Activated CD8-positive, alpha-beta T cell treated with anti-CD3 and anti-CD28 coated beads, Interleukin-2, amount 10 ng/mL, durations not matched to agents 7 days and 5 days (primary cell): ENCODE data around the gene CHI3L2. TPM values are rescaled to one million over a fixed set of nuclear protein-coding genes. Genes with fewer than 3 reads are reported as not detected.

Experiments
- ATAC-seq: fragments of 150-1000 bp; cut with Tn5 transposase; one replicate; pipeline ENCODE4 v1.10.0; 2021; ENCODE audit warnings: moderate library complexity
- CTCF ChIA-PET: fragments of 350-600 bp; sonication (Branson Sonifier 250); formaldehyde crosslinking; loops from one replicate; lab custom pipeline; 2021; ENCODE audit warnings: antibody characterized with exemption; lab: Charles Lee
- POLR2A ChIA-PET: fragments of 350-600 bp; sonication (Branson Sonifier 250); formaldehyde crosslinking; loops from one replicate; lab custom pipeline; 2021; ENCODE audit warnings: antibody characterized with exemption; lab: Charles Lee
- DNase-seq: peaks from one replicate; pipeline ENCODE4 v3.0.0-alpha.2; 2020
- H3K27ac Mint-ChIP-seq: one replicate; pipeline ENCODE4 v1.8.0; 2021; ENCODE audit warnings: mild to moderate bottlenecking, mixed read lengths
- H3K27me3 Mint-ChIP-seq: one replicate; pipeline ENCODE4 v1.8.0; 2021; ENCODE audit warnings: low read depth, mixed read lengths
- H3K36me3 Mint-ChIP-seq: one replicate; pipeline ENCODE4 v1.8.0; 2021; ENCODE audit warnings: low read depth, mixed read lengths
- H3K4me1 Mint-ChIP-seq: one replicate; pipeline ENCODE4 v1.8.0; 2021; ENCODE audit warnings: low read depth, mixed read lengths
- H3K4me3 Mint-ChIP-seq: one replicate; pipeline ENCODE4 v1.8.0; 2021; ENCODE audit warnings: mild to moderate bottlenecking, mixed read lengths
- H3K9me3 Mint-ChIP-seq: one replicate; pipeline ENCODE4 v1.8.0; 2022; ENCODE audit warnings: mixed read lengths; ENCODE audit not compliant: insufficient read depth
- total RNA-seq, 2 experiments: library from RNA; stranded (reverse); gene quantifications; one replicate each; pipeline ENCODE4 v1.2.3, GENCODE V29; 2021

Gene CHI3L2
- total RNA-seq, 2 experiments from 2014 or later = 23.8 to 27.0 TPM

DNA sequence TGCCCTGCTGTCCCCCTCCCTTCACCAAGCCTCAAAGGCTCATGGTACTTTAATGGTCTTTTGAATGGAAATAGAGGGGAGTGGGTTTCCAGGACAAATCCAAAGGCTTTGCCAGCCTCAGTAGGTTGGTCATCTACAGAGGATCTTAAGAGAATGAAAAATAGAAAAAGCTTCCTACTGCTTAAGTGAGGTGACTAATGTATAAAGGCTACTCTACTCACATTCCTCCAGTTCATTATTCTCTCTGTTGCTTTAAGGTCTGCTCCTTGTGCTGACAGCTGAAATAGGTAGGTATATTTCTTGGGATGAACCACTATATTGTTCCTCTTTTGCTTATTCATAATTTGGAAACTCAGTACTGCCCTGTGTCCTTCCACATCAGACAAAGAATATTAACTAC, 52.8 kb downstream of the CHI3L2 start:
- CTCF ChIA-PET = no interaction called here
- no peaks in the 10 kb centered on the region for H3K9me3 Mint-ChIP-seq
- no peak overlapping the region for H3K27ac Mint-ChIP-seq
- no peaks in the 10 kb centered on the region for H3K36me3 Mint-ChIP-seq
- H3K27me3 Mint-ChIP-seq = no peaks in the 10 kb centered on the region
- DNase-seq (no peak), ATAC-seq (no peak)
- H3K4me3 Mint-ChIP-seq = no peak overlapping the region
- peaks cover 10% of the 10 kb centered on the region for H3K4me1 Mint-ChIP-seq
- POLR2A ChIA-PET = interaction anchor here (0.6 kb wide), 1 partner anchor 67 kb away, joined by 3 read pairs; no protein-coding TSS in a partner anchor

DNA sequence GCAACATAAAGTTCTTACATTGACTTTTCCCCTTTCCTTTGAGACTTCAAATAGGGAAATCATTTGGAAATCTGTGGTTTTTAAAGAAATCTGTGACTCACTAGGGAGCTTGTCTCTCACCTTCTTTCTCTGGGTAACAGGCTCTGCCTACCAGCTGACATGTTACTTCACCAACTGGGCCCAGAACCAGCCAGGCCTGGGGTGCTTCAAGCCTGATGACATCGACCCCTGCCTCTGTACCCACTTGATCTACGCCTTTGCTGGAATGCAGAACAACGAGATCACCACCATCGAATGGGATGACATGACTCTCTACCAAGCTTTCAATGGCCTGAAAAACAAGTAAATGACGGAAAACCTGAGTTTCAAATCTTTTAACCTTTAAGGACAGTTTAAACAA, 53.9 kb downstream of the CHI3L2 start:
- Mint-ChIP-seq H3K36me3 (no peaks in the 10 kb centered on the region), H3K9me3 (no peaks in the 10 kb centered on the region), H3K4me1 (peaks cover 7% of the 10 kb centered on the region), H3K27ac (no peak overlapping the region), H3K27me3 (no peaks in the 10 kb centered on the region), H3K4me3 (no peak overlapping the region)
- no peak for DNase-seq
- ChIA-PET POLR2A (no interaction called here), CTCF (interaction anchor here (1.0 kb wide), 1 partner anchor 58 kb away, joined by 5 read pairs; no protein-coding TSS in a partner anchor)
- ATAC-seq = no peak

DNA sequence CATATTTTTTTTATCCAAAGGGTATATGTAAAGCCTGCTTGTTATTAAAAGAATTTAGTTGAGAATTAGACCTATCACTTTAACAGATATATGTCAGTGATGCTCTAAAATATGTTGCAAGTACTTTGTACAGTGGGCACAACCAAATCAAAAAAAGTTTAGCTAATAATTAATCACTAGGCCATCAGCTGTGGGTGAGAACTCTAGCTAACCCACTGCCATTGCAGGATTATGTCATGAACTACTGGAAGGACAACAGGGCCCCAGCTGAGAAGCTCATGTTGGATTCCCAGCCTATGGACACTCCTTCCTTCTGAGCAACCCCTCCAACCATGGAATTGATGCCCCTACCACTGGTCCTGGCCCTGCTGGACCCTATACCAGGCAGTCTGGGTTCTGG, 56.3 kb downstream of the CHI3L2 start:
- ATAC-seq (no peak), DNase-seq (no peak)
- Mint-ChIP-seq H3K4me1 (peaks cover 4% of the 10 kb centered on the region), H3K27me3 (no peaks in the 10 kb centered on the region), H3K4me3 (no peak overlapping the region), H3K27ac (no peak overlapping the region), H3K9me3 (no peaks in the 10 kb centered on the region), H3K36me3 (no peaks in the 10 kb centered on the region)
- ChIA-PET POLR2A (no interaction called here), CTCF (interaction anchor here (1.2 kb wide), 1 partner anchor 11 kb away, joined by 3 read pairs; no protein-coding TSS in a partner anchor)

DNA sequence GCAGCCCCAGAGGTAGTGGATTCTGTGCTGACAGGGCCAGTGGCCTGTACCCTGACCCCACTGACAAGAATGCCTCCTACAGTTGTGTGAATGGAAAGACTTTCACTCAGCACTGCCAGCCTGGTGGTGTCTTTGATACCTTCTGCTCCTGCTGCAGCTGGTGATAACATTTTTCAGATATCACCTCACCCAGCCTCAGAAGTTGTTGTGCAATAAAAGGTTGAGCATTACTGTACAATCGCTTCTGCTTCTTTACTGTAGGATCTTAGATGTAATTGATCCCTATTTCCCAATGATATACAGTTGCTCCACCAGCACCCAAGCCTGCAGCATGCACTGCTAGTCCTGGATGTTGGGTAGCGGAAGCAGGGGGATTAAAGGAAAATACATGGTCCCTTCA, 58.4 kb downstream of the CHI3L2 start:
- no peak overlapping the region for H3K4me3 Mint-ChIP-seq

DNA sequence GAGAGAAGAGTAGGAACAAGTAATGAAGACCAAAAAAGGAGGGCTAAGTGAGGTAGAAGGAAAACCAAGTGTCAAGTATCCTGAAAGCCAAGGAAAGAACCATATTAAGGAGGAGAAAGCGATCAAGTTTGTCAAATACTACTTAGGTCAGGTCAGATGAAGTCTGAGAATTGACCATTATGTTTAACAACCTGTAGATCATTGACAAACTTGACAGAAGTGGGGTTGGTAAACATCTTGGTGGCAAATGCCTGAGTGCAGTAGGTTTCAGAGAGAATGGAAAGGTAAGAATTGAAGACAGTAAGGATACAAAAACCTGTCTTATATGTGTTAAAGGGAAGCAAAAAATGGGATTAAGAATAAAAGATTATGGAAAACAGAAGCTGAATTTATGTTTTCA, 59.4 kb downstream of the CHI3L2 start:
- no peaks in the 10 kb centered on the region for H3K4me1 Mint-ChIP-seq
- ChIA-PET CTCF (no interaction called here), POLR2A (no interaction called here)
- H3K27ac Mint-ChIP-seq = no peak overlapping the region
- H3K27me3 Mint-ChIP-seq = no peaks in the 10 kb centered on the region
- H3K9me3 Mint-ChIP-seq = no peaks in the 10 kb centered on the region
- no peak for ATAC-seq
- no peaks in the 10 kb centered on the region for H3K36me3 Mint-ChIP-seq
- DNase-seq = no peak
- H3K4me3 Mint-ChIP-seq = no peak overlapping the region

More for the DNA sequence above, 58.4 kb downstream of the CHI3L2 start:
- ATAC-seq = no peak
- Mint-ChIP-seq H3K27me3 (no peaks in the 10 kb centered on the region), H3K36me3 (no peaks in the 10 kb centered on the region), H3K27ac (no peak overlapping the region), H3K4me1 (no peaks in the 10 kb centered on the region), H3K9me3 (no peaks in the 10 kb centered on the region)
- no peak for DNase-seq
- ChIA-PET POLR2A (no interaction called here), CTCF (no interaction called here)

DNA sequence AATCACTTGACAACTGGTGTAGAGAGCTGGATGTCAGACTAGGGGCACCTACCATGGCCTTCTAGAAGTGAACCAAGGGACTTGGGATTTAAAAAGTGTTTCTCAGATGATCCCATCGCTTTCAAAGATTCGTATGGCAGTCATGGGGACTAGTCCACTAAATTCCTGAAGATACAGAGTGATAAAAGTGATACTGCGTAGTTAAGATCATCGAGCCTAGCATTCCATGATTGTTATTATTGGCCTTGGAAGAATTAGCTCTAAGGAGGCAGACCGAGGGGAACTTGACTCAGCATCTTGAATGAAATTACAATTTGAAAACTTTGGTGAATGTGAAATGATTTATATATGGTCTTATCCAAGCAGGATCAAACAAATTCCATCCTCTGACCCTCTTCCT, 61.9 kb downstream of the CHI3L2 start:
- no peak overlapping the region for H3K27ac Mint-ChIP-seq
- no peak for DNase-seq
- CTCF ChIA-PET = no interaction called here
- POLR2A ChIA-PET = no interaction called here
- peaks cover 1% of the 10 kb centered on the region for H3K4me1 Mint-ChIP-seq
- H3K9me3 Mint-ChIP-seq = no peaks in the 10 kb centered on the region
- H3K36me3 Mint-ChIP-seq = no peaks in the 10 kb centered on the region
- no peak for ATAC-seq
- H3K4me3 Mint-ChIP-seq = no peak overlapping the region
- H3K27me3 Mint-ChIP-seq = no peaks in the 10 kb centered on the region

DNA sequence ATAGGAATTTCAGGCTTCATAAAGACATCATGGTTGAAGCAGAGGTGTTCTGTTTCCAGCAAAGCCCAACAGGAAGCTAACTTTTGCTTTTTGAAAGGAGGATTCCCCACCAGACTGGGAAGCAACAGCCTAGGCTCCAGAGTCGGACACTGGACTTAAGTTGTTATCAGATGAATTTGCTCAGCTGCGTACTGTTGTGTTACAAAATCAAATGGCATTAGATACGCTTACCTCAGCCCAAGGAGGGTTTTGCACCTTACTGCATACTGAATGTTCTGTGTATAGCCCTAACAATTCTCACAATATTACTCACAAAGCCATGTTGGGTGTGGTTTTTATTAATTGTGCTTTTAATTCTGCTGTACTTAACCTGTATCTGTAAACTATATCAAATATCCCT, 62.6 kb downstream of the CHI3L2 start:
- CTCF ChIA-PET = no interaction called here
- H3K36me3 Mint-ChIP-seq = no peaks in the 10 kb centered on the region
- no peak overlapping the region for H3K4me3 Mint-ChIP-seq
- H3K27me3 Mint-ChIP-seq = no peaks in the 10 kb centered on the region
- ATAC-seq (no peak), DNase-seq (no peak)
- POLR2A ChIA-PET = no interaction called here
- peaks cover 3% of the 10 kb centered on the region for H3K4me1 Mint-ChIP-seq
- H3K9me3 Mint-ChIP-seq = no peaks in the 10 kb centered on the region
- H3K27ac Mint-ChIP-seq = no peak overlapping the region

DNA sequence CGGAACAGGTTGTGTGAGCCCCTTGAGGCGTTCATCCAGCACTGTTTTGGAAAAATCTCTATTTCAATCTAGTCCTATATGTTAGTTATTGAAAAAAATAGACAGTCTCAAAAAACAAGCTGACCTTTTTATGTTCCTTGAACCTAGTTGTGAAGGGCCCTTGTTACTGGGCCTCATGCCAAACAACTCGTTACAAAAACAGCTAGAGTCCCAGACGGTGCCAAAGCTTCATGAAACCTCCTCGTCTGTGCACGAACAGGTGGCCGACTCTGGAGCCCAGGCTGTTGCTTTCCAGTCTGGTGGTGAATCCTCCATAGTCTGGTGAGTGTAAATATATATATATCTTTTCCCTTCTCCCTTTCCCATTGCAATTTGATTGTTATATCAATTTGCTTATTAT, 63.1 kb downstream of the CHI3L2 start, which contains the start of gene CHIA:
Gene CHIA (plus strand): TSS at position 222 of the 400 bp plus-strand sequence. CDS start 19,617 bp downstream, outside the sequence.
- Mint-ChIP-seq H3K9me3 (no peaks in the 10 kb centered on the region), H3K4me1 (peaks cover 3% of the 10 kb centered on the region), H3K27me3 (no peaks in the 10 kb centered on the region), H3K4me3 (no peak within 1 kb of the TSS), H3K27ac (no peak within 1 kb of the TSS), H3K36me3 (no peaks in the 10 kb centered on the region)
- CTCF ChIA-PET = no interaction called here
- no peak for ATAC-seq
- no peak for DNase-seq
- POLR2A ChIA-PET = no interaction called here

Other genes starting within 250 kb of the CHI3L2 start
- 10 to 100 TPM; 27.5 to 29.3 TPM for gene DRAM2, start 87.6 kb upstream of the CHI3L2 start, total RNA-seq
- gene CEPT1, start 87.5 kb upstream of the CHI3L2 start, total RNA-seq = 10 to 100 TPM; 36.6 to 37.5 TPM
- 100 to 1,000 TPM; 262 to 275 TPM for gene DENND2D, start 27.1 kb upstream of the CHI3L2 start, total RNA-seq
- gene CHIA, start 63.1 kb downstream of the CHI3L2 start, total RNA-seq = not detected
- gene OVGP1, start 200.0 kb downstream of the CHI3L2 start, total RNA-seq = under 1 TPM; 0.74 to 0.99 TPM
- gene WDR77, start 221.5 kb downstream of the CHI3L2 start, total RNA-seq = 10 to 100 TPM; 54.3 to 57.8 TPM
- gene ATP5PB, start 221.8 kb downstream of the CHI3L2 start, total RNA-seq = 100 to 1,000 TPM; 396 to 404 TPM
- 10 to 100 TPM; 40.1 to 42.1 TPM for gene C1orf162, start 246.3 kb downstream of the CHI3L2 start, total RNA-seq